Heart left ventricle (tissue), 13 donors: ENCODE measurements around the gene FAM167B.

ENCODE experiments used
- POLR2A ChIP-seq, 2 donors: fragments of 450-650 bp; IDR thresholded peaks; one replicate each; pipeline ENCODE4 v1.6.1; 2017; ENCODE audit warnings: antibody characterized with exemption in 2 of 2, mild to moderate bottlenecking in 2 of 2, moderate library complexity in 2 of 2
- TF ChIP-seq, protein P1 (sequence below), 12 donors: fragments of 200-600 bp; sonication (generic) in 4 of 12; IDR thresholded peaks; one replicate each; pipeline versions ENCODE4 v1.5.0 to v1.8.0; 2018 to 2022; ENCODE audit warnings: antibody characterized with exemption in 12 of 12, mild to moderate bottlenecking in 5 of 12
- donor health status: ischemic (EF 13 %, LVEDD 7.1; RV severe dilation, severe dysfunction).
- donor health status: DM: no; HTN: yes; CAD: no.
- donor health status: DM: no; HTN: no; CAD: no.
- donor health status: ischemic (EF 25% LVEDD 6.9; RV normal size, moderate dysfunction).
- donor health status: ischemic (EF 25% LVEDD 5.7; RV mildly dilated, moderate dysfunction).
- donor health status: ischemic (EF 35%, LVEDD 5.7; RV mildly dilated, moderate dysfunction).
- donor health status: nonischemic (EF 11% LVEDD 7.7; RV severe dilation, severe dysfunction).
- donor health status: DM: yes; HTN: yes; CAD: no.
- donor health status: PGD.
- donor health status: ischemic (EF 29% LVEDD 5.4; RV normal size, mild dysfunction).
- donor health status: nonischemic (EF 23%, LVEDD 6.1; RV moderate dilation, normal function).

DNA sequence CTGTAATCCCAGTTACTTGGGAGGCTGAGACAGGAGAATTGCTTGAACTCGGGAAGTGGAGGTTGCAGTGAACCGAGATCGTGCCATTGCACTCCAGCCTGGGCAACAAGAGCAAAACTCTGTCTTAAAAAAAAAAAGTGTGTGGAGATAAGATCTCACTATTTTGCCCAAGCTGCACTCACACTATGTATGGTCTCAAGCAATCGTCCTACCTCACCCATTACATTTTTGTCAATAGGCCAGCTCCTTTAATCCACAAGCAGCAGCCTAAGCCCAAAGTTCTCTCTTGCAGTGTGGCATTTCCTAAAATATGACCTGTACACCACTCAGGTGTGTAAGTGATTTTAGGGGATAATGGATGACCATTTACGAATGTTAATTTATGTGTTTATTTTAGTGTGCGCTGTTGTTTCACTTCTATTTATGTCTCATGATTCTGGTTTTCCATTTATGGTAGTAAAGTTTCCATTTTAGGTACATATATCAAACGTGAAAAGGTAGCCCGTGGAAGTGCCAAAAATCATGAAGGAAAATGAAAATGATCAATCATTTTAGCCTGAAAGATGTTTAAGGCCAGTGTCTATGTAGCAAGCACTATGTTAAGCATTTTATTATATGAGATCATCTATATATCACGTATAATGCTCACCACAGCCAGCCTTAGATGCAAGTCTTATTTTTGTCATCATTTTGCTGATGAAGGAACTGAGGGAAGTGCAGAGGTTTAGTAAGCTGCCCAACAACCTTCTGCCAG is 9.6 kb downstream of the FAM167B start:
- TF ChIP-seq, protein P1, sequence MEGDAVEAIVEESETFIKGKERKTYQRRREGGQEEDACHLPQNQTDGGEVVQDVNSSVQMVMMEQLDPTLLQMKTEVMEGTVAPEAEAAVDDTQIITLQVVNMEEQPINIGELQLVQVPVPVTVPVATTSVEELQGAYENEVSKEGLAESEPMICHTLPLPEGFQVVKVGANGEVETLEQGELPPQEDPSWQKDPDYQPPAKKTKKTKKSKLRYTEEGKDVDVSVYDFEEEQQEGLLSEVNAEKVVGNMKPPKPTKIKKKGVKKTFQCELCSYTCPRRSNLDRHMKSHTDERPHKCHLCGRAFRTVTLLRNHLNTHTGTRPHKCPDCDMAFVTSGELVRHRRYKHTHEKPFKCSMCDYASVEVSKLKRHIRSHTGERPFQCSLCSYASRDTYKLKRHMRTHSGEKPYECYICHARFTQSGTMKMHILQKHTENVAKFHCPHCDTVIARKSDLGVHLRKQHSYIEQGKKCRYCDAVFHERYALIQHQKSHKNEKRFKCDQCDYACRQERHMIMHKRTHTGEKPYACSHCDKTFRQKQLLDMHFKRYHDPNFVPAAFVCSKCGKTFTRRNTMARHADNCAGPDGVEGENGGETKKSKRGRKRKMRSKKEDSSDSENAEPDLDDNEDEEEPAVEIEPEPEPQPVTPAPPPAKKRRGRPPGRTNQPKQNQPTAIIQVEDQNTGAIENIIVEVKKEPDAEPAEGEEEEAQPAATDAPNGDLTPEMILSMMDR (IDR thresholded peaks at IDR 0.05) = no peak
- no peak for TF ChIP-seq POLR2A (IDR thresholded peaks at IDR 0.05)
